ENCODE data around the gene MYO7B.
"Not testable (repeated sequence)": the region's sequence is repeated elsewhere in the genome, so short reads cannot be mapped to it uniquely, and the experiment has no call there.

The MYO7B gene

GRCh38 chr2:127558911-127559310 is 23.4 kb downstream of the MYO7B start:
- DNase-seq: no peak

GRCh38 chr2:127559454-127559853 is 24.0 kb downstream of the MYO7B start:
- no peak for DNase-seq

GRCh38 chr2:127560201-127560930 is 24.9 kb downstream of the MYO7B start:
- no peak for DNase-seq

- DNase-seq: no peak
These were observed 25.4 kb downstream of the MYO7B start for GRCh38 chr2:127560931-127561280.

GRCh38 chr2:127561371-127561770 is 25.9 kb downstream of the MYO7B start:
- no peak for DNase-seq

- no peak for DNase-seq
These were observed 27.5 kb downstream of the MYO7B start for GRCh38 chr2:127562936-127563335.

GRCh38 chr2:127563458-127564428 is 28.3 kb downstream of the MYO7B start:
- no peak for DNase-seq

- no peak for DNase-seq
These were observed 29.2 kb downstream of the MYO7B start for GRCh38 chr2:127564429-127565260.

- DNase-seq: no peak
These were observed 30.0 kb downstream of the MYO7B start for GRCh38 chr2:127565261-127566138.

GRCh38 chr2:127566139-127566417 is 30.6 kb downstream of the MYO7B start:
- no peak for DNase-seq

GRCh38 chr2:127566576-127566975 is 31.1 kb downstream of the MYO7B start:
- DNase-seq: no peak

GRCh38 chr2:127567351-127567854 is 31.9 kb downstream of the MYO7B start:
- no peak for DNase-seq

- DNase-seq: no peak
These were observed 32.6 kb downstream of the MYO7B start for GRCh38 chr2:127568128-127568527.

- no peak for DNase-seq
These were observed 34.2 kb downstream of the MYO7B start for GRCh38 chr2:127569666-127570065.

GRCh38 chr2:127570282-127571250 is 35.1 kb downstream of the MYO7B start:
- DNase-seq: no peak

GRCh38 chr2:127572352-127572751 is 36.9 kb downstream of the MYO7B start:
- DNase-seq: not testable (repeated sequence)

- DNase-seq: no peak
These were observed 37.4 kb downstream of the MYO7B start for GRCh38 chr2:127572841-127573240.

- DNase-seq: no peak
These were observed 37.8 kb downstream of the MYO7B start for GRCh38 chr2:127573298-127573697.

GRCh38 chr2:127573771-127574170 is 38.3 kb downstream of the MYO7B start:
- no peak for DNase-seq

- DNase-seq: no peak
These were observed 39.2 kb downstream of the MYO7B start for GRCh38 chr2:127574656-127575055.
